ENCODE data around the gene RTN4.

DNA sequence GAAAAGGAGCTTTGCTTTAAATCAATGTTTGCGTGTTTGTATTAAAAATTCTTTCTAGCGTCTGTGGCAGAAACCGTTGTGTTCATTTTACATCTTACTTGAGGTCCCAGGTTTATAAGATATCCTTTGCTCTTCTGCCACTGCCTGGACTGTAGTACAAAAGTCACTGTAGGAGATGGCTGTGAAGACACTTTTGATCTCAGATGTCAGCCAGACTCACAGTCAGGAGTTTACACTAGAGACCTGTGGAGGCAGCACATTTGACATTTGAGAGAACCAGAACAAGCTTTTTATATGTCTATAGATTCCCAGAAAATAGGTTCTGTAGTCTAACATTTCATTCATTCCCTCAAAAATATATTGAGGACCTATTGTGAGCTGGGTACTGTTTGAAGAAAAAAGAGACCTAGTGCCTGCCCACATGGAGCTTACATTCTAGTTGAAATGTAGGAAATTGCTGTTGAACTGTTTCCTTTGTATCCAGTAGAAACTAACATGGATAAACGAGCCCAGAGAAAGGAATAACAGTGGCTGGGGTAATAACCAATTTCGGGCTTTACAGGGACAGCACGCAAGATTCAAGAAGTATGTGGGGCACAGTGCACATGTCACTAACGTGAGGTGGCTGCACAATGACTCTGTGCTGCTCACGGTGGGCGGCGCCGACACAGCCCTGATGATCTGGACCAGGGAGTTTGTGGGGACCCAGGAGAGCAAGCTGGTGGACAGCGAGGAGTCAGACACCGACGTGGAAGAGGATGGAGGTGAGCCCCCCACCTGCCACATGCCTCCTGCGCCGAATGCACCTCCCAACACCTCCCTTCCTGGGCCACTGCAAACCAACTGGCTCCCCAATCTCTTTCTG lies 122.3 kb downstream of the RTN4 start:
- TF ChIP-seq NFIC (IDR thresholded peaks at IDR 0.05) = no peak
- TF ChIP-seq RAD21 (IDR thresholded peaks at IDR 0.05; ENCODE audit: low read depth) = no peak
- no peak for TF ChIP-seq YY1 (IDR thresholded peaks at IDR 0.05; ENCODE audit: low read depth)
- no peak for TF ChIP-seq CEBPB (IDR thresholded peaks at IDR 0.05)
- TF ChIP-seq, protein P1, sequence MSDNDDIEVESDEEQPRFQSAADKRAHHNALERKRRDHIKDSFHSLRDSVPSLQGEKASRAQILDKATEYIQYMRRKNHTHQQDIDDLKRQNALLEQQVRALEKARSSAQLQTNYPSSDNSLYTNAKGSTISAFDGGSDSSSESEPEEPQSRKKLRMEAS (IDR thresholded peaks at IDR 0.05) = no peak
- TF ChIP-seq, protein P2, sequence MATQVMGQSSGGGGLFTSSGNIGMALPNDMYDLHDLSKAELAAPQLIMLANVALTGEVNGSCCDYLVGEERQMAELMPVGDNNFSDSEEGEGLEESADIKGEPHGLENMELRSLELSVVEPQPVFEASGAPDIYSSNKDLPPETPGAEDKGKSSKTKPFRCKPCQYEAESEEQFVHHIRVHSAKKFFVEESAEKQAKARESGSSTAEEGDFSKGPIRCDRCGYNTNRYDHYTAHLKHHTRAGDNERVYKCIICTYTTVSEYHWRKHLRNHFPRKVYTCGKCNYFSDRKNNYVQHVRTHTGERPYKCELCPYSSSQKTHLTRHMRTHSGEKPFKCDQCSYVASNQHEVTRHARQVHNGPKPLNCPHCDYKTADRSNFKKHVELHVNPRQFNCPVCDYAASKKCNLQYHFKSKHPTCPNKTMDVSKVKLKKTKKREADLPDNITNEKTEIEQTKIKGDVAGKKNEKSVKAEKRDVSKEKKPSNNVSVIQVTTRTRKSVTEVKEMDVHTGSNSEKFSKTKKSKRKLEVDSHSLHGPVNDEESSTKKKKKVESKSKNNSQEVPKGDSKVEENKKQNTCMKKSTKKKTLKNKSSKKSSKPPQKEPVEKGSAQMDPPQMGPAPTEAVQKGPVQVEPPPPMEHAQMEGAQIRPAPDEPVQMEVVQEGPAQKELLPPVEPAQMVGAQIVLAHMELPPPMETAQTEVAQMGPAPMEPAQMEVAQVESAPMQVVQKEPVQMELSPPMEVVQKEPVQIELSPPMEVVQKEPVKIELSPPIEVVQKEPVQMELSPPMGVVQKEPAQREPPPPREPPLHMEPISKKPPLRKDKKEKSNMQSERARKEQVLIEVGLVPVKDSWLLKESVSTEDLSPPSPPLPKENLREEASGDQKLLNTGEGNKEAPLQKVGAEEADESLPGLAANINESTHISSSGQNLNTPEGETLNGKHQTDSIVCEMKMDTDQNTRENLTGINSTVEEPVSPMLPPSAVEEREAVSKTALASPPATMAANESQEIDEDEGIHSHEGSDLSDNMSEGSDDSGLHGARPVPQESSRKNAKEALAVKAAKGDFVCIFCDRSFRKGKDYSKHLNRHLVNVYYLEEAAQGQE (IDR thresholded peaks at IDR 0.05; ENCODE audit: low read depth) = no peak
- TF ChIP-seq CREB1 (IDR thresholded peaks at IDR 0.05; ENCODE audit: low read depth) = no peak
- TF ChIP-seq FOXM1 (IDR thresholded peaks at IDR 0.05; ENCODE audit: borderline replicate concordance, low read depth) = no peak
- no peak for TF ChIP-seq EGR1 (IDR thresholded peaks at IDR 0.05)
- TF ChIP-seq TCF12 (IDR thresholded peaks at IDR 0.05; ENCODE audit: low read depth) = no peak
- no peak for TF ChIP-seq EP300 (IDR thresholded peaks at IDR 0.05; ENCODE audit: borderline replicate concordance)
